Endothelial cell of umbilical vein (primary cell): ENCODE data around the gene CDC34. TPM values are rescaled to one million over a fixed set of nuclear protein-coding genes. Genes with fewer than 3 reads are reported as not detected.

Source experiments
- BruUV-seq: library from RNA; stranded (reverse); fragments of 400-500 nt; replicated peaks from 2 replicates; lab custom pipeline; 2021; lab: Mats Ljungman, UMichigan
- CTCF ChIA-PET: fragments of 300-600, 350-600 bp; sonication (Branson Sonifier 250); formaldehyde crosslinking; loops from one replicate; lab custom pipeline; 2021; ENCODE audit warnings: antibody characterized with exemption, inconsistent platforms; lab: Charles Lee
- POLR2A ChIA-PET: fragments of 300-600, 350-600 bp; sonication (Branson Sonifier 250); formaldehyde crosslinking; loops from one replicate; lab custom pipeline; 2021; ENCODE audit warnings: antibody characterized with exemption, inconsistent platforms; lab: Charles Lee
- DNase-seq: peaks from one replicate; pipeline ENCODE4 v3.0.0-alpha.2; 2011; ENCODE audit warnings: low read depth, low spot score
- FAIRE-seq: peaks from 2 replicates; lab custom pipeline; 2011; peaks lifted over from hg19 to GRCh38; lab: Jason Lieb, UNC
- H2AFZ ChIP-seq: 2 replicates; pipeline ENCODE4 v1.6.0; 2012; ENCODE audit warnings: low read depth, low read length, control low read depth, inconsistent platforms
- H3K27ac ChIP-seq: 2 replicates; pipeline ENCODE4 v1.5.1; 2011; ENCODE audit warnings: low read depth, mild to moderate bottlenecking, control low read depth, low read length, moderate library complexity; ENCODE audit not compliant: insufficient read depth
- H3K27me3 ChIP-seq, 2 experiments: 2 replicates each; pipeline versions ENCODE4 v1.6.0 to v1.6.1; 2011; ENCODE audit warnings: low read length in 2 of 2, mixed read lengths in 1 of 2; ENCODE audit not compliant: control insufficient read depth in 2 of 2, insufficient read depth in 2 of 2
- H3K36me3 ChIP-seq, 2 experiments: 2 replicates in 1 of 2; 3 replicates in 1 of 2; pipeline ENCODE4 v1.5.1; 2011; ENCODE audit warnings: low read length in 2 of 2, mild to moderate bottlenecking in 1 of 2, moderate library complexity in 1 of 2; ENCODE audit not compliant: control insufficient read depth in 2 of 2, insufficient read depth in 2 of 2; ENCODE audit errors: extremely low read depth in 1 of 2
- H3K4me1 ChIP-seq: 3 replicates; pipeline ENCODE4 v1.5.1; 2011; ENCODE audit warnings: mild to moderate bottlenecking, low read length; ENCODE audit not compliant: control insufficient read depth, insufficient read depth; ENCODE audit errors: extremely low read depth
- H3K4me2 ChIP-seq: 2 replicates; pipeline ENCODE4 v1.6.1; 2011; ENCODE audit warnings: low read length, control low read depth, mixed read lengths; ENCODE audit not compliant: insufficient read depth
- H3K4me3 ChIP-seq, 3 experiments: fragments of 200-600 bp in 1 of 3; sonication (generic), shearing (Covaris generic) in 1 of 3; replicated peaks in 1 of 3; 2 replicates each; pipeline ENCODE4 v1.5.1; 2011 to 2016; ENCODE audit warnings: control low read depth in 3 of 3, low read length in 3 of 3, mild to moderate bottlenecking in 2 of 3, inconsistent platforms in 1 of 3, low read depth in 1 of 3, moderate library complexity in 1 of 3; ENCODE audit not compliant: insufficient read depth in 1 of 3
- H3K79me2 ChIP-seq: 2 replicates; pipeline ENCODE4 v1.6.0; 2012; ENCODE audit warnings: low read length, inconsistent platforms; ENCODE audit not compliant: control insufficient read depth, insufficient read depth
- H3K9ac ChIP-seq: replicated peaks from 2 replicates; pipeline ENCODE3; 2011; ENCODE audit warnings: low read length, control low read depth; ENCODE audit not compliant: insufficient read depth; ENCODE audit errors: extremely low read depth
- H3K9me1 ChIP-seq: replicated peaks from 3 replicates; pipeline ENCODE4 v1.6.0; 2011; ENCODE audit warnings: mild to moderate bottlenecking, low read length; ENCODE audit not compliant: control insufficient read depth, insufficient read depth; ENCODE audit errors: extremely low read depth
- H3K9me3 ChIP-seq: replicated peaks from 2 replicates; pipeline ENCODE4 v1.5.1; 2012; ENCODE audit warnings: low read length, inconsistent platforms; ENCODE audit not compliant: control insufficient read depth, insufficient read depth
- H4K20me1 ChIP-seq: replicated peaks from 2 replicates; pipeline ENCODE3; 2011; ENCODE audit warnings: mild to moderate bottlenecking, low read length; ENCODE audit not compliant: control insufficient read depth, insufficient read depth; ENCODE audit errors: extremely low read depth
- EZH2 ChIP-seq: IDR thresholded peaks from 2 replicates; pipeline ENCODE4 v1.6.1; 2012; ENCODE audit warnings: borderline replicate concordance, low read depth, mild to moderate bottlenecking, moderate library complexity, low read length, inconsistent platforms; ENCODE audit not compliant: severe bottlenecking
- FOS ChIP-seq: IDR thresholded peaks from 2 replicates; pipeline ENCODE4 v1.6.1; 2011; ENCODE audit warnings: mild to moderate bottlenecking, low read length, moderate library complexity, borderline replicate concordance; ENCODE audit not compliant: insufficient read depth
- POLR2AphosphoS5 ChIP-seq: IDR thresholded peaks from 2 replicates; pipeline ENCODE4 v1.6.1; 2012; ENCODE audit warnings: low read depth, mild to moderate bottlenecking, control low read depth, low read length, moderate library complexity; ENCODE audit not compliant: insufficient read depth
- dilution Hi-C: fragments of 300-500 bp; cut with MboI; formaldehyde crosslinking; loops from one replicate; pipeline ENCODE4 v1.15.0; 2019; ENCODE audit warnings: low sequenced_read_pairs; ENCODE audit not compliant: extremely low pct_ligation_motif_present
- intact Hi-C: fragments of 100-400 bp; cut with micrococcal nuclease; formaldehyde crosslinking; loops from one replicate; pipeline ENCODE4 v1.10.0; 2022
- polyA plus RNA-seq, 4 experiments: library from polyadenylated mRNA; depleted of rRNA in 3 of 4; stranded (reverse) in 3 of 4; unstranded in 1 of 4; fragments of >200 nt; gene quantifications; 2 replicates each; pipeline versions ENCODE4 v1.2.1 to v1.2.3, GENCODE V29; 2011 to 2012; ENCODE audit warnings: missing spikeins in 1 of 4
- total RNA-seq: library from RNA; stranded (reverse); gene quantifications from 2 replicates; pipeline ENCODE4 v1.2.3, GENCODE V29; 2021
- TF ChIP-seq, protein P1 (sequence below), 2 donors: IDR thresholded peaks; 1 replicate in 1 of 2; 2 replicates in 1 of 2; pipeline ENCODE4 v1.5.1; 2011; ENCODE audit warnings: low read length in 2 of 2, mild to moderate bottlenecking in 2 of 2, moderate library complexity in 2 of 2, control low read depth in 1 of 2, inconsistent platforms in 1 of 2, low read depth in 1 of 2; ENCODE audit not compliant: insufficient read depth in 1 of 2; ENCODE audit errors: extremely low read depth in 1 of 2

CDC34 gene
- total and polyA plus RNA-seq, 2 donors (not counting 3 experiments of a cell fraction or from before 2014, with no cell fraction given): 90.4 to 92.9 TPM

DNA sequence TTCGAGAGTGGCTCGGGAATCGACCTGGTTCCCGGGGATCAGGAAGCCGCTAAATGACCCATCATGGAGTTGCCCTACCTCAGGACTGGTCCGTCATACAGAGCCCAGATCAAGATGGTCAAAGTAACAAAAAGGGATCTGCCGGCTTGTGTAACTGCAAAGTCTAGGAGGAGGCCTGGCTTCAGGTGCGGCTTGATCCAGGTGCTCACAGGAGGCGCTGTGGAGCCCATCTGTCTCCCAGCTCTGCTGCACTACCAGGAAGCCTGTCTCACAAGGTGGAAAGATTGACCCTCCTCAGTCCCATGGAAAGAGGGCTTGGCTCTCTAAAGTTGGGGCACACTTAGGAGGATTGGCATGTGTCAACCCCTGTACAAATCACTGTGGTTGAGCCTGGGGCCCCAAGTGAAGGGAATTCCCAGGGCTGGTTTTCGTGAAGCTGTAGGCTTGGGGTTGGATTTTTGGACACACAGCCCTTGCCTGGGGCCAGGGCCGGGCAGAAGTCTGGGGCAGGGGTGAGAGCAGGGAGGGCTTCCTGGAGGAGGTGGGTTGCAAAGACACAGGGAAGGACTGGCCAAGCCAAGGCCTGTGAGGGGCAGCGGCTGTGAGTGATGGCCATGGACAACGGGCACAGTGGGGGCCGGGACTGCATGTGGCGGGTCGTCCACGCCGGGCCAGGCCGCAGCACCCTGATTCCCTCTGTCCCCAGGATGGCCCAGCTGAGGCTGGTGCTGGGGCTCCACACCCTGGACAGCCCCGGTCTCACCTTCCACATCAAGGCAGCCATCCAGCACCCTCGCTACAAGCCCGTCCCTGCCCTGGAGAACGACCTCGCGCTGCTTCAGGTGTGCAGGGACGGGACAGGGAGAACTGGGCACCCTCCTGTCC lies 16.5 kb downstream of the CDC34 start:
- intact Hi-C loops: no loop called here
- no peaks in the 10 kb centered on the region for H3K4me1 ChIP-seq
- no peak for DNase-seq
- TF ChIP-seq FOS: no peak
- no peak for TF ChIP-seq EZH2
- no peak for TF ChIP-seq POLR2AphosphoS5
- TF ChIP-seq, protein P1, sequence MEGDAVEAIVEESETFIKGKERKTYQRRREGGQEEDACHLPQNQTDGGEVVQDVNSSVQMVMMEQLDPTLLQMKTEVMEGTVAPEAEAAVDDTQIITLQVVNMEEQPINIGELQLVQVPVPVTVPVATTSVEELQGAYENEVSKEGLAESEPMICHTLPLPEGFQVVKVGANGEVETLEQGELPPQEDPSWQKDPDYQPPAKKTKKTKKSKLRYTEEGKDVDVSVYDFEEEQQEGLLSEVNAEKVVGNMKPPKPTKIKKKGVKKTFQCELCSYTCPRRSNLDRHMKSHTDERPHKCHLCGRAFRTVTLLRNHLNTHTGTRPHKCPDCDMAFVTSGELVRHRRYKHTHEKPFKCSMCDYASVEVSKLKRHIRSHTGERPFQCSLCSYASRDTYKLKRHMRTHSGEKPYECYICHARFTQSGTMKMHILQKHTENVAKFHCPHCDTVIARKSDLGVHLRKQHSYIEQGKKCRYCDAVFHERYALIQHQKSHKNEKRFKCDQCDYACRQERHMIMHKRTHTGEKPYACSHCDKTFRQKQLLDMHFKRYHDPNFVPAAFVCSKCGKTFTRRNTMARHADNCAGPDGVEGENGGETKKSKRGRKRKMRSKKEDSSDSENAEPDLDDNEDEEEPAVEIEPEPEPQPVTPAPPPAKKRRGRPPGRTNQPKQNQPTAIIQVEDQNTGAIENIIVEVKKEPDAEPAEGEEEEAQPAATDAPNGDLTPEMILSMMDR (IDR thresholded peaks at IDR 0.05; ENCODE audit: extremely low read depth in 1 of 2, insufficient read depth in 1 of 2, low read depth in 1 of 2, low read length in 2 of 2): no peak
- ChIA-PET CTCF (no interaction called here), POLR2A (no interaction called here)
- no peaks in the 10 kb centered on the region for H3K27me3 ChIP-seq
- no peak overlapping the region for H2AFZ ChIP-seq
- dilution Hi-C loops: no loop called here
- no peaks in the 10 kb centered on the region for H4K20me1 ChIP-seq
- no peak overlapping the region for H3K27ac ChIP-seq
- H3K9me1 ChIP-seq: no peaks in the 10 kb centered on the region
- H3K79me2 ChIP-seq: no peaks in the 10 kb centered on the region
- no peaks in the 10 kb centered on the region for H3K36me3 ChIP-seq
- H3K4me2 ChIP-seq: no peak overlapping the region
- no peak overlapping the region for H3K4me3 ChIP-seq
- no TSS peak for BruUV-seq
- H3K9ac ChIP-seq: no peak overlapping the region
- no peak for FAIRE-seq
- H3K9me3 ChIP-seq: no peaks in the 10 kb centered on the region
